K562 (cell line): ENCODE results near the gene HOXB8. TPM values are rescaled to one million over a fixed set of nuclear protein-coding genes. Genes with fewer than 3 reads are reported as not detected.
A peak's percentile ranks its signal among the peaks of the same experiment; 100 is the strongest.

ENCODE experiments used
- CREM ChIP-seq: IDR thresholded peaks from 2 replicates; pipeline ENCODE4 v1.6.1; 2014; ENCODE audit warnings: antibody characterized with exemption, low read depth
- DDX20 ChIP-seq: fragments of 450-650 bp; IDR thresholded peaks from 2 replicates; pipeline ENCODE4 v1.6.1; 2016; ENCODE audit warnings: missing genetic modification characterization, low read depth, mild to moderate bottlenecking, missing compliant biosample characterization, moderate library complexity
- HDAC1 ChIP-seq, 2 experiments: fragments of 450-650 bp; IDR thresholded peaks; 2 replicates each; pipeline ENCODE4 v1.6.1; 2016 to 2017; ENCODE audit warnings: inconsistent platforms in 1 of 2, mild to moderate bottlenecking in 1 of 2, moderate library complexity in 1 of 2
- LARP7 ChIP-seq: fragments of 450-650 bp; IDR thresholded peaks from 2 replicates; pipeline ENCODE4 v1.6.1; 2016
- MYBL2 ChIP-seq, 2 experiments: fragments of 450-650 bp in 1 of 2; sonication (generic) in 1 of 2; formaldehyde crosslinking in 1 of 2; IDR thresholded peaks; 2 replicates each; pipeline versions ENCODE4 v1.6.1 to v1.8.1; 2017 to 2022; ENCODE audit warnings: borderline replicate concordance in 1 of 2, inconsistent platforms in 1 of 2, low read depth in 1 of 2, mild to moderate bottlenecking in 1 of 2, missing genetic modification reagents in 1 of 2, moderate library complexity in 1 of 2
- polyA plus RNA-seq, 8 experiments: library from polyadenylated mRNA; depleted of rRNA in 4 of 8; stranded (reverse) in 5 of 8; unstranded in 3 of 8; fragments of >200 nt; fragmentation: Nextera tagmentation in 2 of 8; fragmentation: Illumina TruSeq in 1 of 8; extraction: Ambion mirVana in 2 of 8; extraction: Trizol in 1 of 8; gene quantifications; 2 replicates each; pipeline versions ENCODE4 v1.2.1 to v1.2.3, GENCODE V29; 2011 to 2014; ENCODE audit warnings: inconsistent platforms in 1 of 8, missing spikeins in 1 of 8
- total RNA-seq, 7 experiments: library from RNA; depleted of rRNA in 6 of 7; stranded (reverse); fragments of >200 nt in 6 of 7; fragmentation: Illumina TruSeq in 2 of 7; extraction: Trizol in 2 of 7; gene quantifications; 2 replicates each; pipeline versions ENCODE4 v1.2.1 to v1.2.3, GENCODE V29; 2011 to 2021; ENCODE audit warnings: low replicate concordance in 1 of 7
- TF ChIP-seq, protein P1 (sequence below): fragments of 450-650 bp; IDR thresholded peaks from 2 replicates; pipeline ENCODE4 v1.6.1; 2018; ENCODE audit not compliant: partially characterized antibody
- TF ChIP-seq, protein P2 (sequence below): fragments of 150-350 bp; conservative IDR thresholded peaks from 2 replicates; pipeline ENCODE4 v1.6.1; 2014; ENCODE audit warnings: low read length
- TF ChIP-seq, protein P3 (sequence below), 2 experiments: fragments of 450-650 bp; formaldehyde crosslinking in 1 of 2; IDR thresholded peaks; 2 replicates each; pipeline versions ENCODE4 v1.4.0 to v1.6.1; 2014 to 2020; ENCODE audit warnings: mild to moderate bottlenecking in 2 of 2, borderline replicate concordance in 1 of 2, low read depth in 1 of 2
- TF ChIP-seq, protein P4 (sequence below): fragments of 200-800 bp; sonication (Bioruptor generic); IDR thresholded peaks from 2 replicates; pipeline ENCODE4 v1.6.1; 2017; ENCODE audit warnings: missing genetic modification characterization, missing compliant biosample characterization

Gene HOXB8
- total and polyA plus RNA-seq, 9 of the 15 experiments (the other 6 are each of a cell fraction or from before 2014, with no cell fraction given) = 0.52 to 23.8 (median 3.6) TPM

DNA sequence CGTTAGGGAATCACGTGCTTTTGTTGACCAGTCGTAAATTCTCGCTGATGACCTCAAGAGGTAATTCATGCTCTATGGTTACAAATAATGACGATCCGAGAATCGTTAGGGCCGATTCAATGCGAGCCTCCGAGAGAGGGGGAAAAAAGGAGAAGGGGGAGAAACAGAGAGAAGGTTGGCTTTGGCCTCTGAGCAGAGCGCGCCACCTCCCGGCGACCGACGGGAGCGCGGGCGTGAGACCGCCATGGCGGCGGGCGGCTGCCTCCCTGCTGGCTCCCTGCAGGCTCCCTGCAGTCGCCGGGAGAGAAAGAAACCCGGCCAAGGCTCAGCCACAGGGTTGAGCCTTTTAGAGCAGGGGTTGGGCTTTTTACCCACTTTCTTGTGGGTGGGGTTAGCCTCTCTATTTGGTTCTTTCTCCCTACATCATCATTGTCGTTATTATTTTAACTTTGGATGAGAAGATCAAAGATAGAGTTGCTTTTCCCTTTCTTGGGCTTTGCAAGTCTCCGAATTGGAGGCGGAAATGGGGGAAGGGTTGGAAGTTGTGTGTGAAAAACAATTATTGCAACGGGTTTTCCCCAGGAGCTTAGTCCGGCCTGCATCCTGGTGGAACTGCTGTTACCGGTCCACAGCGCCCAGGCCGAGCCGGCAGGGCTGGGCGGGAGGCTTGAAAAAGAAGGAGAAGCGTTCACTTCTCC, 21.1 kb downstream of the HOXB8 start (continued):
- TF ChIP-seq, protein P1, sequence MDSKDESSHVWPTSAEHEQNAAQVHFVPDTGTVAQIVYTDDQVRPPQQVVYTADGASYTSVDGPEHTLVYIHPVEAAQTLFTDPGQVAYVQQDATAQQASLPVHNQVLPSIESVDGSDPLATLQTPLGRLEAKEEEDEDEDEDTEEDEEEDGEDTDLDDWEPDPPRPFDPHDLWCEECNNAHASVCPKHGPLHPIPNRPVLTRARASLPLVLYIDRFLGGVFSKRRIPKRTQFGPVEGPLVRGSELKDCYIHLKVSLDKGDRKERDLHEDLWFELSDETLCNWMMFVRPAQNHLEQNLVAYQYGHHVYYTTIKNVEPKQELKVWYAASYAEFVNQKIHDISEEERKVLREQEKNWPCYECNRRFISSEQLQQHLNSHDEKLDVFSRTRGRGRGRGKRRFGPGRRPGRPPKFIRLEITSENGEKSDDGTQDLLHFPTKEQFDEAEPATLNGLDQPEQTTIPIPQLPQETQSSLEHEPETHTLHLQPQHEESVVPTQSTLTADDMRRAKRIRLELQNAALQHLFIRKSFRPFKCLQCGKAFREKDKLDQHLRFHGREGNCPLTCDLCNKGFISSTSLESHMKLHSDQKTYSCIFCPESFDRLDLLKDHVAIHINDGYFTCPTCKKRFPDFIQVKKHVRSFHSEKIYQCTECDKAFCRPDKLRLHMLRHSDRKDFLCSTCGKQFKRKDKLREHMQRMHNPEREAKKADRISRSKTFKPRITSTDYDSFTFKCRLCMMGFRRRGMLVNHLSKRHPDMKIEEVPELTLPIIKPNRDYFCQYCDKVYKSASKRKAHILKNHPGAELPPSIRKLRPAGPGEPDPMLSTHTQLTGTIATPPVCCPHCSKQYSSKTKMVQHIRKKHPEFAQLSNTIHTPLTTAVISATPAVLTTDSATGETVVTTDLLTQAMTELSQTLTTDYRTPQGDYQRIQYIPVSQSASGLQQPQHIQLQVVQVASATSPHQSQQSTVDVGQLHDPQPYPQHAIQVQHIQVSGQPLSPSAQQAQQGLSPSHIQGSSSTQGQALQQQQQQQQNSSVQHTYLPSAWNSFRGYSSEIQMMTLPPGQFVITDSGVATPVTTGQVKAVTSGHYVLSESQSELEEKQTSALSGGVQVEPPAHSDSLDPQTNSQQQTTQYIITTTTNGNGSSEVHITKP = peak; percentile 65
- no peak for TF ChIP-seq DDX20 (tag)
- TF ChIP-seq, protein P2, sequence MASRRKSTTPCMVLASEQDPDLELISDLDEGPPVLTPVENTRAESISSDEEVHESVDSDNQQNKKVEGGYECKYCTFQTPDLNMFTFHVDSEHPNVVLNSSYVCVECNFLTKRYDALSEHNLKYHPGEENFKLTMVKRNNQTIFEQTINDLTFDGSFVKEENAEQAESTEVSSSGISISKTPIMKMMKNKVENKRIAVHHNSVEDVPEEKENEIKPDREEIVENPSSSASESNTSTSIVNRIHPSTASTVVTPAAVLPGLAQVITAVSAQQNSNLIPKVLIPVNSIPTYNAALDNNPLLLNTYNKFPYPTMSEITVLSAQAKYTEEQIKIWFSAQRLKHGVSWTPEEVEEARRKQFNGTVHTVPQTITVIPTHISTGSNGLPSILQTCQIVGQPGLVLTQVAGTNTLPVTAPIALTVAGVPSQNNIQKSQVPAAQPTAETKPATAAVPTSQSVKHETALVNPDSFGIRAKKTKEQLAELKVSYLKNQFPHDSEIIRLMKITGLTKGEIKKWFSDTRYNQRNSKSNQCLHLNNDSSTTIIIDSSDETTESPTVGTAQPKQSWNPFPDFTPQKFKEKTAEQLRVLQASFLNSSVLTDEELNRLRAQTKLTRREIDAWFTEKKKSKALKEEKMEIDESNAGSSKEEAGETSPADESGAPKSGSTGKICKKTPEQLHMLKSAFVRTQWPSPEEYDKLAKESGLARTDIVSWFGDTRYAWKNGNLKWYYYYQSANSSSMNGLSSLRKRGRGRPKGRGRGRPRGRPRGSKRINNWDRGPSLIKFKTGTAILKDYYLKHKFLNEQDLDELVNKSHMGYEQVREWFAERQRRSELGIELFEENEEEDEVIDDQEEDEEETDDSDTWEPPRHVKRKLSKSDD = peak; percentile 93
- TF ChIP-seq HDAC1 (IDR thresholded peaks at IDR 0.05) = no peak
- TF ChIP-seq MYBL2 (IDR thresholded peaks at IDR 0.05; ENCODE audit: low read depth) = no peak
- no peak for TF ChIP-seq MYBL2 (CRISPR knock-in tag; IDR thresholded peaks at IDR 0.05; ENCODE audit: borderline replicate concordance)
- TF ChIP-seq, protein P3, sequence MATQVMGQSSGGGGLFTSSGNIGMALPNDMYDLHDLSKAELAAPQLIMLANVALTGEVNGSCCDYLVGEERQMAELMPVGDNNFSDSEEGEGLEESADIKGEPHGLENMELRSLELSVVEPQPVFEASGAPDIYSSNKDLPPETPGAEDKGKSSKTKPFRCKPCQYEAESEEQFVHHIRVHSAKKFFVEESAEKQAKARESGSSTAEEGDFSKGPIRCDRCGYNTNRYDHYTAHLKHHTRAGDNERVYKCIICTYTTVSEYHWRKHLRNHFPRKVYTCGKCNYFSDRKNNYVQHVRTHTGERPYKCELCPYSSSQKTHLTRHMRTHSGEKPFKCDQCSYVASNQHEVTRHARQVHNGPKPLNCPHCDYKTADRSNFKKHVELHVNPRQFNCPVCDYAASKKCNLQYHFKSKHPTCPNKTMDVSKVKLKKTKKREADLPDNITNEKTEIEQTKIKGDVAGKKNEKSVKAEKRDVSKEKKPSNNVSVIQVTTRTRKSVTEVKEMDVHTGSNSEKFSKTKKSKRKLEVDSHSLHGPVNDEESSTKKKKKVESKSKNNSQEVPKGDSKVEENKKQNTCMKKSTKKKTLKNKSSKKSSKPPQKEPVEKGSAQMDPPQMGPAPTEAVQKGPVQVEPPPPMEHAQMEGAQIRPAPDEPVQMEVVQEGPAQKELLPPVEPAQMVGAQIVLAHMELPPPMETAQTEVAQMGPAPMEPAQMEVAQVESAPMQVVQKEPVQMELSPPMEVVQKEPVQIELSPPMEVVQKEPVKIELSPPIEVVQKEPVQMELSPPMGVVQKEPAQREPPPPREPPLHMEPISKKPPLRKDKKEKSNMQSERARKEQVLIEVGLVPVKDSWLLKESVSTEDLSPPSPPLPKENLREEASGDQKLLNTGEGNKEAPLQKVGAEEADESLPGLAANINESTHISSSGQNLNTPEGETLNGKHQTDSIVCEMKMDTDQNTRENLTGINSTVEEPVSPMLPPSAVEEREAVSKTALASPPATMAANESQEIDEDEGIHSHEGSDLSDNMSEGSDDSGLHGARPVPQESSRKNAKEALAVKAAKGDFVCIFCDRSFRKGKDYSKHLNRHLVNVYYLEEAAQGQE (IDR thresholded peaks at IDR 0.05; ENCODE audit: borderline replicate concordance) = peak; percentile 90
- TF ChIP-seq, protein P3 (CRISPR knock-in tag; IDR thresholded peaks at IDR 0.05; ENCODE audit: low read depth) = no peak
- TF ChIP-seq, protein P4, sequence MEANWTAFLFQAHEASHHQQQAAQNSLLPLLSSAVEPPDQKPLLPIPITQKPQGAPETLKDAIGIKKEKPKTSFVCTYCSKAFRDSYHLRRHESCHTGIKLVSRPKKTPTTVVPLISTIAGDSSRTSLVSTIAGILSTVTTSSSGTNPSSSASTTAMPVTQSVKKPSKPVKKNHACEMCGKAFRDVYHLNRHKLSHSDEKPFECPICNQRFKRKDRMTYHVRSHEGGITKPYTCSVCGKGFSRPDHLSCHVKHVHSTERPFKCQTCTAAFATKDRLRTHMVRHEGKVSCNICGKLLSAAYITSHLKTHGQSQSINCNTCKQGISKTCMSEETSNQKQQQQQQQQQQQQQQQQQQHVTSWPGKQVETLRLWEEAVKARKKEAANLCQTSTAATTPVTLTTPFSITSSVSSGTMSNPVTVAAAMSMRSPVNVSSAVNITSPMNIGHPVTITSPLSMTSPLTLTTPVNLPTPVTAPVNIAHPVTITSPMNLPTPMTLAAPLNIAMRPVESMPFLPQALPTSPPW (CRISPR knock-in tag) = peak; percentile 85
- peak; percentile 49; the same call in 1 of the 2 replicates for TF ChIP-seq CREM
- TF ChIP-seq LARP7 = no peak
